Measurements from ENCODE around the gene INPP5A.
A peak's percentile ranks its signal among the peaks of the same experiment; 100 is the strongest.
"Not testable (repeated sequence)": the region's sequence is repeated elsewhere in the genome, so short reads cannot be mapped to it uniquely, and the experiment has no call there.

The INPP5A gene

GRCh38 chr10:132659206-132660091, 121.9 kb downstream of the INPP5A start:
- no peak for DNase-seq (ENCODE audit: low spot score)

DNA sequence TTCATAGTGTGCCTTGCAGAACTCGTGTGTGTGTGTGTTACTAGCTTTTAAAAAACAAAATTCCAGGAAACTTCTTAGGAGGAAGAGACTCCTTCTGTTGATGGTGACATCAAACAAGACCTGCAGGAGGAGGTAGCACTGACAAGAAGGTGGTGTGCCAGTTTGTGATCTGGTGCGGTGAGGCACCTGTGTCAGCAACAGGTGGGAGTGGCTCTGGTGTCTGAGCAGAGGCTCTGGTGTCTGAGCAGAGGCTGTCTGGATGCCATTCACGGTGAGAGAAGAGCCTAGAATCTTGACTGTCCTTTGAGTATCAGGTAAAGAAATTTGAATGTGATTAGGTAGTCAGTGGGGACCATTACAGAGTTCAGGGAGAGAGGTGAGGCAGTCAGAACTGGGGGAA, 122.8 kb downstream of the INPP5A start:
- DNase-seq (ENCODE audit: low spot score), result no peak

DNA sequence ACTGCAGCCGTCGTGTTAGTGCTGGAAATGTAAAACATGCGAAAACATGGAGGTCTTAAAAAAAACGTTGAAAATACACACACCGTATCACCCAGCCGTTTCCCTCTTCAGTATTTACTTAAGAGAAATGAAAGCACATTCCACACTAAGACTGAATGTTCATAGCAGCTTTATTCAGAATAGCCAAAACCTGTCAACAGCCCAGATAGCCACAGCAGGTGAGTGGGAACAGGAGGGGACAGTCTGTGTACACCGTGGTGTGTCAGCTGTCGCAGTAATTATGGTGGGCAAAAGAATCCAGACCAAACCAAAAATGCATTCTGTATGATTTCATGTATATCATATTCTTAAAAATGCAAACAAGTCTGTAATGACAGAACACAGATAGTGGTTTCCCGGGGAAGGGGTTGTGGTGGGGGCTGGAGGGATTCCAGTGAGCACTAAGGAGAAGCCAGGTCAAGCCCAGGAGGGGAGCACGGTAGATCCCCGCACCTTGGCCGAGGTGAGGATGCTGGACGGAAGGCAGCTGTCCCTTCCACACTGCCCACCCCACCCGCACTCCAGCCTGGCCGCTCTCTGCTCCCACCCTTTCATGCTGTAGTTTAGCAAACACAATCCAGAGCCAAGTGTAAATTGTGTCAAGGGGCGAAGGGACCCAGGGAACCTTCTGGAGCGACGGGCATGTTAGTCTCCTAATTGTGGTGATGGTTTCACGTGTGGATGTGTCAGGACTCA, 124.8 kb downstream of the INPP5A start:
- no peak for DNase-seq (ENCODE audit: low spot score)

- DNase-seq (ENCODE audit: low spot score), result no peak
These were observed 126.2 kb downstream of the INPP5A start for GRCh38 chr10:132663666-132664365.

- no peak for DNase-seq (ENCODE audit: low spot score)
These were observed 126.8 kb downstream of the INPP5A start for GRCh38 chr10:132664407-132664806.

- no peak for DNase-seq (ENCODE audit: low spot score)
These were observed 127.3 kb downstream of the INPP5A start for GRCh38 chr10:132664883-132665282.

GRCh38 chr10:132665946-132666704, 128.5 kb downstream of the INPP5A start:
- DNase-seq (ENCODE audit: low spot score), result peak; percentile 8

DNA sequence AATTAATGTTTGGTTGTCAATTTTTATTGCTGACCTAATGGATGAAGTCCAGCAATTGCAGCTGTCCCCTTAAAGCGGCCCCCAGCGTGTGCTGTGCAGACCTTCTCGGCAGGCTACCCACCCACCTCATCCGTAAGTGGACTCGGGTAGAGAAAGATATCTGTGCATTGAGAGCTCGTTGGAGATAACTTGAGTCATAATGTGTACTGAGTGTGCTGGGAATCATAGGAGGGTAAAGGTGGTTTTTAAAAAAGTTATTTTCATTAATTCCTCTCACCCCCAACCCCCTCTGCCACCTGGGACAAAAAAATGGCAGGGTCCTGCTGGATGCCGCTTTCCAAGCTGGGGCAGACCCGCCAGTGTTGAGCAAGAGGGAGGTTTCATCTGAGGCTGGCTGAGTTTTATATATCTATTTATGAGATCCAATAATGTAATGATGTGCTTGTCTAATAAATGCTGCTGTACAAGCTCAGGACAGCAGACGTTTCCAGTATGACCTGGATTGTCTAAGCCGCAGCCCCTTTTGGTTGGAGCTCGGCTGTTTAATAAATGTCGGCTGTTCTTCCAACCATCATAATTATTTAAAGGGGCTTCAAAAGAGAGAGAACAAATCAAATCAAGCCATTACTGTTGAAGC, 129.2 kb downstream of the INPP5A start:
- no peak for DNase-seq (ENCODE audit: low spot score)

GRCh38 chr10:132667342-132668047, 129.9 kb downstream of the INPP5A start:
- DNase-seq (ENCODE audit: low spot score), result no peak

- DNase-seq (ENCODE audit: low spot score), result no peak
These were observed 130.4 kb downstream of the INPP5A start for GRCh38 chr10:132668048-132668394.

GRCh38 chr10:132669208-132669861, 131.7 kb downstream of the INPP5A start:
- no peak for DNase-seq (ENCODE audit: low spot score)

- no peak for DNase-seq (ENCODE audit: low spot score)
These were observed 133.1 kb downstream of the INPP5A start for GRCh38 chr10:132670546-132671227.

DNA sequence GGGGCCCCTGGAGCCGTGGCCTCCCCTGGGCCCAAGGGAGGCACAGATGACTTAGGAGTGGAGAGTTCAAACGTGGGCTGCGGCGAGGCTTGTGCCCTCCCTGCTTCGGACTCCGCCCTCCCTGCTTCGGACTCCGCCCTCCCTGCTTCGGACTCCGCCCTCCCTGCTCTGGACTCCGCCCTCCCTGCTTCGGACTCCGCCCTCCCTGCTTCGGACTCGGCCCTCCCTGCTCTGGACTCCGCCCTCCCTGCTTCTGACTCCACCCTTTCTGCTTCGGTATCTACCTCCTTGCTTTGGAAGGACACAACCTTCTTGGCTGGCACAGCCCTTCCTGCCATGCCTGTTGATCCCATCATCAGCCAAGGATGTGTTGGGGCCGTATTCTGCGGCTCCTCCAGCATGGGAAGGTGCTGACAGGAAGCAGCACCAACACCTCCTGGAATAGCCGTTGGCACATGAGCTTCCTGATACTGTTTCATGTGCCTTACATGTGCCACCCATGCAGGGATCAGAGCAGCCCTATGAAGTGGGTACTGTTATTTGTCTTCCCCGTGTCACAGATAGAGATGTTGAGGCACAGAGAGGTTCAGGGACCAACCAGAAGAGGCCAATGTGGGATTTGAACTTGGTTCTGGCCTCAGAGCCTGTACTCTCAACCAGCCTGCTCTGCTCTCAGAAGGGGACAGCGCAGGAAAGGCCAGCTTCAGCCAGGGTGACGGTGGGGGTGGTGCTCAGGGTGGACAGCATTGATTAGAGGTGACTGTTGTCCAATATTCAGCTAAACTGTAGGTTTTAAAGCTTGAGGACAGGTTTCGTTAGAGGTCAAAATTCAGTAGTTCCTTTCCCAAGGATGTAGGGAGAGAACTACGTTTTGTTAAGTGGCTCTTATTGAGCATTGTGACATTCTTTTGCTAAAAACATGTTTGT, 133.9 kb downstream of the INPP5A start:
- DNase-seq (ENCODE audit: low spot score), result no peak

DNA sequence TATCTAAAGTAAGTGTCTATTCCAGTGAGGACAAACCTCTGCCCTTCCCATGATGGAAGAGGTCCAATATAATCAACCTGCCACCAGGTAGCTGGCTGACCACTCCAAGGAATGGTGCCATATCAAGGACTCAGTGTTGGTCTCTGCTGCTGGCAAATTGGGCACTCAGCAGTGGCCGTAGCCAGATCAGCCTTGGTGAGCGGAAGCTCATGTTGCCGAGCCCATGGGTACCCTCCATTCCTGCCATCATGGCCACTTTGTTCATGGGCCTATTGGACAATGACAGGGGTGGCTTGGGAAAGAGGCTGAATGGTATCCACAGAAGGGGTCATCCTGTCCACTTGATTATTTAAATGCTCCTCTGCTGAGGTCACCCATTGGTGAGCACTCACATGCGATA, 136.2 kb downstream of the INPP5A start:
- not testable (repeated sequence) for DNase-seq (ENCODE audit: low spot score)

- DNase-seq (ENCODE audit: low spot score), result no peak
These were observed 136.7 kb downstream of the INPP5A start for GRCh38 chr10:132674311-132674710.

DNA sequence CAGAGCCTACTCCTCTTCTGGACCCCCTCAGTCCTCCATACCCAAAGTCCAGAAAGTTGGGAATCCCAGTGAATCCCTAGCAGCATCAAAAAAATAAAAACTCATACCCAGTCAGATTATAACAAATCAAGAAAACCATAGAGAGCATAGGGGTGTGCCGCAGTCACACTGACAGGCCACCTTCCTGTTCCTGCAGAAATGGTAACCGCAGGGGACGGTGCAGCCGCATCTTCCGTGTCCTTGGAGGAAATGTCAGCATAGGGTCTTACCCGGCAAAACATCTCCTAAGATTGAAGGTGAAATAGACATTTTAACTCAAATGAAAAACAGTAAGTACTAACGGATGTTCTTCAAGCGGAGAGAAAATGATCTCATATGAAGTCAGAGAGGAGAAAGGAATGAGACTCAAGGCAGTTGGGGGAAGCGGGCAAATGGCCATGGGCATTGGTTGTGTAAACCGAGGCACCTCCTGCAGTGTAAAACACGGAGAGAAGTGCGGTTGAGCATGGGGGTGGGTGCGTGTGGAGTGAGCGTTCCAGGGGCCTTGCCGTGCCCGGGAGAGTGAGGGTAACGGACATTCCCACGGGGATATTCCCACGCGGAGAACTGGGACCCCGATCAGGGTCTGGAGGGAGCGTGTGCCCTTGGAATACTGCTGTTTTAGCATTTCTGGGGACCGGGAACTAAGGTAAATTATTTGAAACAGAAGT, 137.6 kb downstream of the INPP5A start:
- no peak for DNase-seq (ENCODE audit: low spot score)

DNA sequence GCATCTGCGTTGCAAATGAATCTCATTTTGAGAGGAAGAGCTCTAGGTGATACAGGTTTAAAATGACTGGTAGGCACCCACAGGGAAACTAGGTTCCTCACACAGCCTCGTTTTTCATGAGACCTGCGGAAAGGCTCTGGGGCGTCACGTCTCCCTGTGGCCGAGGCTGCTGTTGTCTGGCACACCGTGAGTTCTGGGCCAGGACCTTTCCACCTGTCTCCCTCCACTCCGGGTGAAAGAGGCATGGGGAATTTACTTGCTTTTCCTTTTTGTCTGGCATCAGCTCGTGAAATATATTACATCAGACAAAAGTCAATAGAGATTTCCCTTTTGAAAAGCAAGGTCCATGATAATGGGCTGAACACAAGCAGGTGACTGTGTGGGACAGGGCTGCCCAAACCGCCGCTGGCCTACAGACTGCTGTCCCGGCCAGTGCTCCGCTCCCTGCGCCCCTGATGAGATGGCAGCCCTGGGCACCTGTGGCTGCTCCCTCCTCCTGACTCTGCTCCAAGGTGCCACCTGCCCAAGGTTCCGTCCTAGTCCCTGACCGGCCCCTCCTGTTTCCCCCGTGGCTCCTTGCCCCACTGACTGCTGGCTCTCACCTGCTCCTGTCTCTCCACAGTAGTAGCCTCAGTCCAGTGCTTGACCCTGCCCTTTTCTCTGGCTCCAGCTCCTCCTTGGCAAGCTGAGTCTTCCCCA, 138.8 kb downstream of the INPP5A start:
- no peak for DNase-seq (ENCODE audit: low spot score)

Measured in COLO829 (cell line).